ENCODE measurements around the gene ABI3BP.

The ABI3BP gene

DNA sequence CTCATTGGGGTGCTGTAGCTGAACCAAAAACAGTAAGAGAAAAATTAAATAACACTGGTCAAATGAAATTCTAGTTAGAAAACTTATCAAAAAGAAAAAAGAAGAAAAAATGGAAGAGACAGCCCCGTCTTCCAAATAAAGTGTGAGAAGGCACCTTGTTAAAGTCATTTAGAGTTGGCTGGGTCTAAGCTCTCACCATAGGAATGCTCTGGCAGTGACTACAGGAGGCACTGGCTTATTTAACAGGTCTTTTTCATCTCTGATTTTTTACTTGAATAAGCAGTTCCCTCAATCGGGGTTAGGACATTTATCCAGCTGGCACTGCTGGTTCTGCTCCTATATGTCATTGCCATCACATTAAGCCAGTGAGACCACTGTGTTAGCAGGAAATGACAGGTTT is 1.6 kb upstream of the ABI3BP start:
- Histone ChIP-seq H3K27ac (ENCODE audit: low read depth, low read length) (no peak overlapping the region), H3K9me2 (replicated peaks; ENCODE audit: insufficient read depth, low read length) (no peaks in the 10 kb centered on the region), H3K79me2 (ENCODE audit: insufficient read depth, low read length) (no peaks in the 10 kb centered on the region), H3K36me3 (ENCODE audit: low read length) (no peaks in the 10 kb centered on the region), H3F3A (ENCODE audit: insufficient read depth) (no peaks in the 10 kb centered on the region), H3K9me3 (ENCODE audit: insufficient read depth, low read length) (no peaks in the 10 kb centered on the region), H3K4me3 (ENCODE audit: insufficient read depth, low read length, poor library complexity, severe bottlenecking) (no peak overlapping the region), H3K4me2 (ENCODE audit: low read depth, low read length, poor library complexity, severe bottlenecking) (no peak overlapping the region), H2AFZ (ENCODE audit: low read depth, low read length, severe bottlenecking) (no peak overlapping the region), H3K9ac (ENCODE audit: low read length) (no peak overlapping the region), H3K27me3 (ENCODE audit: low read length) (no peaks in the 10 kb centered on the region), H4K20me1 (ENCODE audit: low read depth, low read length) (no peaks in the 10 kb centered on the region)
- TF ChIP-seq EZH2phosphoT487 (conservative IDR thresholded peaks at IDR 0.05; ENCODE audit: low read length) = no peak
- TF ChIP-seq, protein P1, sequence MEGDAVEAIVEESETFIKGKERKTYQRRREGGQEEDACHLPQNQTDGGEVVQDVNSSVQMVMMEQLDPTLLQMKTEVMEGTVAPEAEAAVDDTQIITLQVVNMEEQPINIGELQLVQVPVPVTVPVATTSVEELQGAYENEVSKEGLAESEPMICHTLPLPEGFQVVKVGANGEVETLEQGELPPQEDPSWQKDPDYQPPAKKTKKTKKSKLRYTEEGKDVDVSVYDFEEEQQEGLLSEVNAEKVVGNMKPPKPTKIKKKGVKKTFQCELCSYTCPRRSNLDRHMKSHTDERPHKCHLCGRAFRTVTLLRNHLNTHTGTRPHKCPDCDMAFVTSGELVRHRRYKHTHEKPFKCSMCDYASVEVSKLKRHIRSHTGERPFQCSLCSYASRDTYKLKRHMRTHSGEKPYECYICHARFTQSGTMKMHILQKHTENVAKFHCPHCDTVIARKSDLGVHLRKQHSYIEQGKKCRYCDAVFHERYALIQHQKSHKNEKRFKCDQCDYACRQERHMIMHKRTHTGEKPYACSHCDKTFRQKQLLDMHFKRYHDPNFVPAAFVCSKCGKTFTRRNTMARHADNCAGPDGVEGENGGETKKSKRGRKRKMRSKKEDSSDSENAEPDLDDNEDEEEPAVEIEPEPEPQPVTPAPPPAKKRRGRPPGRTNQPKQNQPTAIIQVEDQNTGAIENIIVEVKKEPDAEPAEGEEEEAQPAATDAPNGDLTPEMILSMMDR (IDR thresholded peaks at IDR 0.05; ENCODE audit: insufficient read depth, low read length, poor library complexity, severe bottlenecking) = no peak

DNA sequence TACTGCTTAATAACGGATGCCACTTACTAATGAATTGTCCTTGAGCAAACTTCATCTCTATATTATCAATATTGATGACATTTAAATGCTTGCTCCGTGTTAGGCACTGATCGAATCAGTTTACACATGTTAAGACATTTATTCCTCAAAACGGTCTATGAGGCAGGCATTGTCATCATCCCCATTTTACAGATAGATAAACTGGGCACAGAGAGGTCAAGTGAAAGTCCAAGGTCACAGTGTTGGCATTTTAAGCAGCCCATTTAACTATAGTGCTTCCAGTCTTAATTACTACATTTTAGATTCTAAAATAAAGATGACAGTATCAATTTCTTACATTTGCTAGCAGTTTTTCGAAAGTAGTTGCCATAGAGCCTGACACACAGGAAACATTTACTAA is 966 bp upstream of the ABI3BP start:
- no peaks in the 10 kb centered on the region for H3K9me3 ChIP-seq (ENCODE audit: insufficient read depth, low read length)
- H3K9ac ChIP-seq (ENCODE audit: low read length) = no peak overlapping the region
- no peaks in the 10 kb centered on the region for H3K27me3 ChIP-seq (ENCODE audit: low read length)
- no peak overlapping the region for H3K4me2 ChIP-seq (ENCODE audit: low read depth, low read length, poor library complexity, severe bottlenecking)
- no peaks in the 10 kb centered on the region for H3F3A ChIP-seq (ENCODE audit: insufficient read depth)
- no peak overlapping the region for H2AFZ ChIP-seq (ENCODE audit: low read depth, low read length, severe bottlenecking)
- TF ChIP-seq EZH2phosphoT487 (conservative IDR thresholded peaks at IDR 0.05; ENCODE audit: low read length) = no peak
- TF ChIP-seq, protein P1 (IDR thresholded peaks at IDR 0.05; ENCODE audit: insufficient read depth, low read length, poor library complexity, severe bottlenecking) = no peak
- no peak overlapping the region for H3K27ac ChIP-seq (ENCODE audit: low read depth, low read length)
- no peaks in the 10 kb centered on the region for H3K9me2 ChIP-seq (replicated peaks; ENCODE audit: insufficient read depth, low read length)
- H3K36me3 ChIP-seq (ENCODE audit: low read length) = no peaks in the 10 kb centered on the region
- H3K4me3 ChIP-seq (ENCODE audit: insufficient read depth, low read length, poor library complexity, severe bottlenecking) = no peak overlapping the region
- H3K79me2 ChIP-seq (ENCODE audit: insufficient read depth, low read length) = no peaks in the 10 kb centered on the region
- H4K20me1 ChIP-seq (ENCODE audit: low read depth, low read length) = no peaks in the 10 kb centered on the region

DNA sequence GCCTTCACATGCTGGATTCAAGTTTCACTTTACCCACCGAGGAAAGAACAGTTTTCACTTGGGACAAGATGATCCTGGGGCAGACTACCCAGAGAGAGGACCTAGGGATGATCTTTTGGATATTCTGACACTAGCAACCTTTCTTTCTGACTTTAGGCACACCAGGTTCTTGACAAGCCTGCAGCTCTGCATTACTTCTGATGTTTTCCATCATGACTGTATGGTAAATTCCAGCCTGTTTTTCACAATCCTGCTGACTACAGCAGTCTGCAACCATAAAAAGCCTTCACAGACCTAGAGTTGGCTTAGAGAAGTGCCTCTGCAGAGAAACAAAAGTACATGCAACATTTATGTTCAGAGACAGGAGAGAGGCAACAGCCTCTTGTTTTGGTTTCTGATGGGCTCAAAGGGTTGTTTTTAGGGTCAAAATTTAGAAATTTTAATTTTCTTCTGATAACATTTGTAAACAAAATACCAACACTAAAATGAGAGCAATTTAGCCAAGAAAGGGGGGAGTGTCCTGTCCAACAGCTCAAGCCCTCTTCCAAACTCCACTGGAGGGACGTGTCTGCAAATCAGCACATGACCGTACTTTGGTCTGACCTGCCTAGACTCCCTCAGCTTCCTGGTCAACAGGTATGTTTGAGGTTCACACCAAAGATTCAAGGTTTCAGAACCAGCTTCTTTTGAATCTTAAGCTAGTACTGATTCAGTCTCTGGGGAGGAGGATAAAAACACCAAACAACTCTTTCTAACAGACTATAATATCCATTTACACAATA is 799 bp downstream of the ABI3BP start:
- Histone ChIP-seq H3K27me3 (ENCODE audit: low read length) (no peaks in the 10 kb centered on the region), H3K4me2 (ENCODE audit: low read depth, low read length, poor library complexity, severe bottlenecking) (no peak overlapping the region), H2AFZ (ENCODE audit: low read depth, low read length, severe bottlenecking) (no peak overlapping the region), H3K9me2 (replicated peaks; ENCODE audit: insufficient read depth, low read length) (no peaks in the 10 kb centered on the region), H3K4me3 (ENCODE audit: insufficient read depth, low read length, poor library complexity, severe bottlenecking) (no peak overlapping the region), H4K20me1 (ENCODE audit: low read depth, low read length) (no peaks in the 10 kb centered on the region), H3K9ac (ENCODE audit: low read length) (no peak overlapping the region), H3K9me3 (ENCODE audit: insufficient read depth, low read length) (no peaks in the 10 kb centered on the region), H3K27ac (ENCODE audit: low read depth, low read length) (no peak overlapping the region), H3F3A (ENCODE audit: insufficient read depth) (no peaks in the 10 kb centered on the region), H3K79me2 (ENCODE audit: insufficient read depth, low read length) (no peaks in the 10 kb centered on the region), H3K36me3 (ENCODE audit: low read length) (no peaks in the 10 kb centered on the region)
- no peak for TF ChIP-seq EZH2phosphoT487 (conservative IDR thresholded peaks at IDR 0.05; ENCODE audit: low read length)
- TF ChIP-seq, protein P1 (IDR thresholded peaks at IDR 0.05; ENCODE audit: insufficient read depth, low read length, poor library complexity, severe bottlenecking) = no peak

Data from SU-DHL-6 (cell line).